NCI-H1417 (cell line): ENCODE data around the gene ATRN.
"Not testable (repeated sequence)": the region's sequence is repeated elsewhere in the genome, so short reads cannot be mapped to it uniquely, and the experiment has no call there.

ENCODE experiments used
- DNase-seq, 3 experiments: peaks; one replicate each; lab custom pipeline; 2025; lab: John Stamatoyannopoulos, UW

ATRN gene

GRCh38 chr20:3470627-3471396 is at the start of gene ATRN:
Gene ATRN (plus strand): TSS chr20:3471018. CDS start chr20:3471108, 90 bp downstream.
- peak; percentile 93 to 95 (median 94) for DNase-seq

DNA sequence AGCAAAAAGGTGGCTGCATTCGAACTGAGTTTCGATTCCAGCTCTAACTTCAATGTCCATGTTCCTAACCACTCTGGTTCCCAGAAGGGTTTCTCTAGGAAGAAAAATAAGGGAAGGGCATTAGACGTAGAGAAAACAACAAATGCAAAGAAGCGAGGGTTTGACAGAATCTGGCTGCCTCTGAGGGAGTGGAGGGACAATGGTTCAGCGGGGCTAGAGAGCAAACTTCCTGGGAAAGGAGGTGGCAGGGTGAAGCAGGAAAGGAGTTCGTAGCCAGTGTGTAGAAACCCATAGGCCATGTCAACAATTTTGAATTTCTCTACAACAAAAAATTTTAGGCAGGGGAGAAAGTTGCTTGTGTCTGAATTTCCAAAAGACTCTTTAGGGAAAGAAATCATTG is 48.8 kb upstream of the ATRN start:
- DNase-seq: no peak

DNA sequence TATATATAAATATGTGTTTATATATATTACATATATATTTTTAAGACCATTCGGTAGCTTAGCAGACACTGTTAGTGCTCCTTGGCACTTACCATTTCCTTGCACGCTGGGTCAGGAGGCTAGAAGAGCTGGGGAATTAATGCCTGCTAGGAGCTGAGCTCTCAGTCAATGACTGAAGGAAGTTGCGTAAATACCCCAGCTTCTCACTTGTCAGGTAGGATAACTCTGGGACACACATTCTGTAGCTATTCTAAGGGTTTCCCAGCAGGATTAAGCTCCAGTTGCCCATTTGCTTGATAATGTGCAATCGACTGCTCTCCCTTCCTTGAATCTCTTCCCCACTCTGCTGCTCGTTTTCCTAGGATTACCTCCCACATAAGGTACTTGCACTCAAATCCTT is 47.7 kb upstream of the ATRN start:
- no peak for DNase-seq

DNA sequence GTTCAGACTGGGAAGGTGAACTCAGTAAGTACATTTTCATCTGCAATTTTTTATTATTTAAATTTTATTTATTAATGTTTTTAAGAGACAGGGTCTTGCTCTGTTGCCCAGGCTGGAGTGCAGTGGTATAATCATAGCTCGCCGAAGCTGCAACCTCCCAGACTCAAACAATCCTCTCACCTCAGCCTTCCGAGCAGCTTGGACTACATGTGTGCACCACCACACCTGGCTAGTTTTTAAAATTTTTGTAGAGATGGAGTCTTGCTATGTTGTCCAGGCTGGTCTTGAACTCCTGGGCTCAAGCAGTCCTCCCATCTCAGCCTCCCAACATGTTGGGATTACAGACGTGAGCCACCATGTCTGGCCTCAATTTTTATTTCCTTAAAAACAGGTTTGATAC is 44.1 kb upstream of the ATRN start:
- DNase-seq: not testable (repeated sequence)

DNA sequence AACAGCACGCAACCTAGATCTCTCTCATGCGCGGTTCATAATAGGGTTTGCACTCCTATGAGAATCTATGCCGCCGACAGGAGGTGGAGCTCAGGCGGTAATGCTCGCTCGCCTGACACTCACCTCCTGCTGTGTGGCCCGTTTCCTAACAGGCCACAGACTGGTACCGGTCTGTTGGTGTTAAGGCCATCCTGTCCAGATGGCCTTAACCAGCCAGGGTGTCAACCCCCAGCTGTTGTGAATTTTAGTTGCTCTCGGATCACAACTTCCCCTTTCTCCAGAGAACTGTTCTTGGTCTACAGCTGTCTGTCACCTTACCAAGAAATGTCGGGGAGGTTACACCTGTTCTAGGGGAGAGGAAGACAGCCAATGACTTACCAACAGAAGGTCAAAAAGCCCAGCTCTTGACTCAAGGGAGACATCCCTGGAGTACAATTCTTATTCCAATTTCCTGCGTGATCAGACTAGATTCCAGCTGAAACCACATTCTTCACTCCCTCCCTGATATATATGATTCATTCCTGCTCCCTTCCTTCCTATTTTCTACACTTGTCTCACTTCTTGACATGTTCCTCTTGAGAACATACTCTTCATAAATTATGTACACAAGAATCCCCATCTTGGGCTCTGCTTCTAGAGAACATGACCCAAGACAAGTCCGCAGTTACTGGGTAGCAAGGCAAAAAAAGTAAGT is 40.3 kb upstream of the ATRN start:
- DNase-seq: no peak

GRCh38 chr20:3431109-3431508 is 39.7 kb upstream of the ATRN start:
- DNase-seq: no peak

DNA sequence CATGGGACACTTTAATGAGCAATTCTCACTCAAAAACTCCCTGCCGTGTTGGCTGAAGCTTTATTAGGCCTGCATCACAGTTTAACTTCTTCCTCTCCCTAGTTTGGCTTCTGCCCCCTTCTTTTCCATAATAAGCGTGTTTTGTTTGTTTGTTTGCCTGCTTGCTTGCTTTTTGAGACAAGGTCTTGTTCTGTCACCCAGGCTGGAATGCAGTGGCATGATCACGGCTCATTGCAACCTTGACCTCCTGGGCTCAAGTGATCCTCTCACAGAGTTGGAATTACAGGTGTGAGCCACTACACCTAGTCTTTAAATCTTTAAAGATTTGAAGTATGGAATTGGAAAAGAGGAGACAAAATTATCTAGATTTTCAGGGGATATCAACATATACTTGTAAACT is 38.0 kb upstream of the ATRN start:
- DNase-seq: no peak

- no peak for DNase-seq
Observed at GRCh38 chr20:3433744-3434143, 37.1 kb upstream of the ATRN start.

GRCh38 chr20:3434232-3434631 is 36.6 kb upstream of the ATRN start:
- DNase-seq: no peak

GRCh38 chr20:3436864-3437574 is 33.8 kb upstream of the ATRN start:
- no peak for DNase-seq

GRCh38 chr20:3446779-3447178 is 24.0 kb upstream of the ATRN start:
- no peak for DNase-seq

- DNase-seq: no peak
Observed at GRCh38 chr20:3447321-3447720, 23.5 kb upstream of the ATRN start.

GRCh38 chr20:3449319-3449718 is 21.5 kb upstream of the ATRN start:
- no peak for DNase-seq

DNA sequence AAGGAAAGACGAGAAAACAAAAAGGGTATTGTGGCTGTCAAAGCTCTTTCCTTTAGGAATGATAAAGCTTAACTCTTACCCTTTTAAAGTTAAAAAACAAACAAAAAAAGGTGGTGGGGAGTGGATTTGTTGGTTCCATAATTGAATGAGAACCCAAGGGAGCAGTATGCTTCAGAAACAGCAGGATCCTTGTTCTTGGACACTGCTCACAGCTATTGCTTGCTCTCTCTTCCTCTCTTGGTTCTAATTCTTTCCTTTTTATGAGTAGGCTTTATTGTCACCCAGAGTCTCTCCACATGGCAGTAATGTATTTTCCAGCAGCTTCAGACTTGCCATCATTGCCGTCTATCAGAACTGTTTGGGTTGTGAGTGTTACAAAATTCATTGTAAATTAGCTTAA is 18.7 kb upstream of the ATRN start:
- DNase-seq: no peak

GRCh38 chr20:3452690-3453089 is 18.1 kb upstream of the ATRN start:
- DNase-seq: no peak

DNA sequence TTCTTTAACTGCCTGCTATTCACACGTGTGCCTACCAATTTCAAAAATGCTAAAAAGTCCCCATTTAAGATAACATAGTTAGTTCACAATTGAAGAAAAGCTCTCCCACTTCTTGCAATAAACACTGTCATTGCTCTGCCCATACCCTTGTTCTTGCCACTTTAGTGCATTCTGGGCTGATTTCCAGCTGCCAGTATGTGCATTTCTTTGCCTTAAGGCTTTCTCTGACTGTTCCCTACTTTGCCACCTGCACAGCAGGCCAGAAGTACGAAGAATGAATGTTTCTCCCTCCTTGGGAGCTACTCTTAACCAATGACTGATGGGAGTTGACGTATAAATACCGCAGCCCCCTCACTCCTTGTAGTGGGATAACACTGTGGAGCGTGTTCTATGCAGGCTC is 16.0 kb upstream of the ATRN start:
- DNase-seq: no peak

DNA sequence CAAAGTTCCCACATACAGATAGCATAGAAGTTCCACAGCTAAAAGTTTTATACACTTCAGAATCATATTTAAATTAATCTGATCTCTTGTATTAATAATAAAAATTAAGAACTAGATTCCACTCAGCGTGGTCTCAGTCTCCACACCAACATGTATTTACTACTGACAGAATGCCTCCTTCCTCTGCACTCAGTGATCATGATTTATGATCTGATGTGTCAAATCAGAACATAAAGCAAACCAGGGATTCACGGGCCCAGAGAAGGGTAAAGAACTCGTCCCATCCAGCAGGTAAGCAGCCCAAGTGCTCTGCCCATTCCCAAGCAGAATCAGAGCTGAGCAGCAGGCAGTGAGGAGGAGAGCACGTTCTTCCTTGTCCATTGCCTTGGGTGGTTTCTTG is 14.2 kb upstream of the ATRN start:
- no peak for DNase-seq

DNA sequence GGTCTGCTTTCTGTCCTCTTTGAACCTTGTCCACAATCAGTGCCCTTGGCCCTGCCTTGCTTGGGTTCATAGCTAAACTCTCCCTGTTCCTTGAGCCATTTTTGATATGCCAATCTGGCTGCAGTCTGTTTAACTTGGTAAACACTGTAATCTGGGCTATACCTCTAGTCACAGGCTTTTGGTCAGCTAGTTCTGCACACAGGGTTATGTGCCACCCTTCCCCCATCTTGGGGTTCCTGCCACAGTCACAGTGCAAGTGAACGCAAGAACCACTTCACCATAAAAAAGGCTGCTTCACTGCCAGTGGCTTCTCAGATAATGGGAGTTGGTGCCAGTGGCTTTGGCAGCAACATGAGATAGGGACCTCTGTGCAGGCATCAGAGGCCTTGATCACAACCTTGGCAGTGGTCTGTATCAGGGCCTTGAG is 10.9 kb upstream of the ATRN start:
- DNase-seq: no peak

DNA sequence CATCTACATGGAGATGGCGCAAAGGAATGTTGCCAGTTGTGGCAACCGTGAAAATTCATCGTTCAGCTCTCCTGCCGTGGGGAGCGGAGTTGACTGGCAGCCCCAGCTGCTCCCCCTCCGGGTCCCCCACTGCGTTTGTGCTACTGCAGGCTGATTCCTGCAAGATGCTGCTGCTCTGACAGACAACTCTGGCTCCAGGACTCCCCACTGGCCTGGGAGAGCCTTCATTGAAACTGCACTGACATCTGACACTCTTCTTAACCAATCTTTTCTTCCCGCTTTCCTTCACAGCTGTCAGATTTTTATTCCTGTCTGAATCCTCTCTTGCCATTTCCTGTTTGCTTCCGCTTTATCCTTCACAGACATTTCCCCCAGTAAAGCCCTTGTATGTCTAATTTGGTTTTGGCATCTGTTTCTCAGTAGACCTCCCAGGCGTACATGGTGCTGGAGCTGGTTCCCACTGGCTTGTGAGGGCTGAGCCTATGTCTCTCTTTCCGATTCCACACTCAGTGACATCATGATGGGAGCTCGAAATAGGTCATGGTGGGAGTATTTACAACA is 9.5 kb upstream of the ATRN start:
- no peak for DNase-seq

- no peak for DNase-seq
Observed at GRCh38 chr20:3461911-3462677, 8.7 kb upstream of the ATRN start.

GRCh38 chr20:3464166-3464565 is 6.7 kb upstream of the ATRN start:
- no peak for DNase-seq

- no peak for DNase-seq
Observed at GRCh38 chr20:3465301-3465700, 5.5 kb upstream of the ATRN start.
